ENCODE results near the gene ZNF605.
"Not testable (repeated sequence)": the region's sequence is repeated elsewhere in the genome, so short reads cannot be mapped to it uniquely, and the experiment has no call there.

The ZNF605 gene

DNA sequence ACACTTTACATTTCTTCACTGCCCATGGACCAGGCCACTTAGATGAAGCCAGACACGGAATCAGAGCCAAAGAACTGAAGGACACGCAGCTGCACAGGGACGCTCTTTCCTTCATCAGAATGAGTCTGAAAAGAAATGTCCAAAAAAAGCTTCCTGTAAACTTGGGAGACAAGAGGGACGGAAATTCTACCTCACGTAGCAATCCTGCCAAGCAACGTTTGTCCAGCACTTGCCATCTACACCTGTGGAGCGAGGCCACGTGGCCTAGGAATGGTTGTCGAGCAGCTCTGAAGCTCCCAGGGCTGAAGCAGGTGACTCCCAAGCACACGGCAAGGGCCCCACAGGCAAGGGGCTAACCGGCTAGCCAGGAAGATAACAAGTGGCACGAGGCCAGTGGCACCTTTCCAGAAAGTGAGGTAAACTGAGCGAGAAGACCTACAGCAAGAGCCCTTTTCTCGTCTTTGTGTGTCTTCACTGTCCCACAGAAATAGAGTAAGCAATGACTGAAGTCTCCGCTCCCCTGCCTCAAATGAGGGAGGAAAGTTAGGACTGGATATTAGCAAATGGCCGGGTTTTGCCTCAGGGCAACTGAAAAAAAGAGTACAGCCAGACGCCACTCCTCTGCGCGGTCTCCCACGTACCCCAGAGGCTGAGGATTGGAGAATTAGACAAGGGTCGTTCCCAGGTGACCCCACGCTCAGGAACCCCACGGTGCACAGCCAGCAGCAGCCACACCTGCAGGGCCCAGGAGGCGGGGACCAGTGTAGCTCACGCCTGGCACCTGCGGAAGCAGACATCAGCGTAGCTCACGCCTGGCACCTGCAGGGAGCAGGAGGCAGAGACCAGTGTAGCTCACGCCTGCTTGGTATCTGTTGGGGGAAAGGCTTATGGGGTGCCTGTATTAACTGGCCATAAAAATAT, 7.7 kb downstream of the ZNF605 start:
- no peak for DNase-seq

DNA sequence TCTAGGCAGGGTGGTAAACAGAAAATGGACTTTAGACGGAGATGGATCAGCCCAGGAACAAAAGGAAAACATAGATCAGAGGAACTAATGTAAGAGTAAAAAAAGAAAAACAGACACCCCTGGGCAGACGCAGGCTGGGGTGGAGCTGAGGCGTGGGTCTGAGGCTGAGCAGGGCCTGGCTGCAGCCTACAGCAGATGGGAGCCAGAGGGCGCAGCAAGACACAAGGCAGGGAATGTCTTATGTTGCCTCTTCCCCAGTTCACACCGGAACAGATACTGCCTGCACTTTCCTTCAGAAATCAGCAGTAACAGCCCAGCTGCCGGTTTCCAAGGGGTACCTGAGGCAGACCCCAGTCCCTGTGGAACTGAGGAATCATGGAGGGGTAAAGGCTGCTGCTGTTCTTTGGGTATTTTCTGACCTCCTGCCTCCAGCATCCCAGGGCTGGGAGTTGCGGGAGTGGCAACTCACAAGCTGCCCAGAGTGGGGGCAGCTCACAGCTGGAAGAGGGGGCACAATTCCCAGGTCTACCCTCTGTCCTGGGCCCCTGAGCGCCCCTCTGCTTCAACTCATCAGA, 9.8 kb downstream of the ZNF605 start:
- no peak for DNase-seq

DNA sequence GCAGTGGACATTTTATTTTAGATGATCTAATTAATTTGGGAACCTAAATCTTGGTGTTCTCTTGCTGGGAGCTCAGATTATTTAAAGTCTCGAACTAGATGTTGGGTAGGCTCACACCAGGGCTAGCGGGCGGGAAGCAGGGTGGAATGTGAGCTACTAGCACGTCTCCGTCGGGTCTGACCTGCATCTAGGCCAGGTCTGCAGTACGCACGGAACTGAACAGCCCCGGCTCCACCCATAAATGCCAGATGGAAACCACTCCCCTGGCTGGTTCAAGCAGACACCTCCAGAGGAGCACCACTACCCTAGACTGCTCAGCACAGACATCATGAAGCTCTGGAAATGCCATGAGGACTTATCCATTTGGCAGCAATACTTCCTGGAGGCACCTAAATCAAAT, 10.3 kb downstream of the ZNF605 start:
- no peak for DNase-seq

DNA sequence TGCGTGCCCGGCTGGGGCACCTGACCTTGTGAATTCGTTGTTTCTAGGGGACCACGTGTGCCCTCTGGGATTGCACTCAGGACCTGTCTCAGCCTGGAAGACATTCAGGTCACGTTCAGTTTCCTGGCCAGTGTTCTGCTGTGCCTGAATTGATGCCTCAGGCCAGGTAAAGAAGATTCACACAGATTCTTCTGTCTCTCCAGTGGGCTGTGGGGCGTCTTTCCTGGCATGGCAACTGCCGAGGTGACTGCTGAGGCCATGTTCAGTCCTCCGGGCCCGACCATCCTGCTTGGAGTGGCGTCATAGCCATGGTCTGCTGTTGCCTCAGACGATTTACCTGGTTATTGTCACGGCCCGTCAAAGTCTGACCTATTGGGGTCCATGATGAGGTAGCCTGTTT, 13.5 kb downstream of the ZNF605 start:
- no peak for DNase-seq

DNA sequence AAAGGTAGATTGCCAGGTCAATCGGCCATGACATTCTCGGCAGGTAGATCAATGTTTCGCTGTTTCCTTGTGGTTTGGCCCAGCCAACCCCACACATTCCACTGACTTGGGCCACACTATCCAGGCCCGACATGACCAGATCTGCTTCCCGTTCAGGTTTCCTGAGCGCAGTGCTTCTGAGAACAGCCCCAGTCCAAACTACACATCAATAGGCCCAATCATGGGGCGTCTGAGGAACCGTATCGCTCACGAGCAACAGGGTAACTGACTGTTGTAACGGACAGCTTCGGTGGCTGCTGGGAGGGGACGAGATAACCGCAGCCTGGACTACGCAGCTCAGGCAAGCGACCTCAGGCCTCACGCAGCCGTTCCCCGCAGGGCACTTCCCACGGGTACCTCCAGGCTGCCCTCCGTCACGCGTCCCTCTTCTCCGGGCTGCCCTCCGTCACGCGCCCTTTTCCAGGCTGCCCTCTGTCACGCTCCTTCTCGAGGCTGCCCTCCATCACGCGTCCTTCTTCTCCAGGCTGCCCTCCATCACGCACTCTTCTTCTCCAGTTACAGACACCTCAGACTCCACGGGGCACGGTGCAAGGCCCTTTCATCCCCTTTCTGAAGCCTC, 14.7 kb downstream of the ZNF605 start:
- no peak for DNase-seq

DNA sequence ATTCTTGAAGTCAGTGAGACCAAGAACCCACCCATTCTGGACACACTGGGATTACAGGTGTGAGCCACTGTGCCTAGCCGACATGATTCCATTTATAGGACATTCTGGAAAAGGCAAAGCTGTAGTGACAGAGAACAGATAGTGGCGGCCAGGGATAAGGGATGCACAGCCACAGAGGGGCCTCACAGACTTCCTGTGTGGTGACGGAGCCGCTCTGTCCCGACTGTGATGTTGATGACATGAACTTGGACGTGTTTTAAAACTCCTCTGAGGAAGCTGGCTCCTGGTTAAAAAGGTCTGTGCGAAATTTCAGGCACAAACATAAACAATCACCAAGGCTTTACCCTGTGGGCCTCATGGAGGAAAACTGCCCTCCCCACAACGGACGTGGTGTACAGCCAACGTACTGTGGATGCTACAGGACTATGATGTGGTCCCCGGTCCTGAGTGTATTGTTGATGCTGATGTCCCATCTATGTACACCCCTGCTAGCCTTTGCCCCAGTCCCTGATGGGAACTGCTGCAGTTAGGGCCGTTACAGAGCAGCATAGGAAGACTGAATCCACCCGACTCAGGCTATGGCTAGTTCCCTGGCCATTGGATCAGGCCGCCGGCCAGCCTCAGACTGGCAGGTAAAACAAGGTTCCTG, 15.9 kb downstream of the ZNF605 start:
- DNase-seq, result no peak

DNA sequence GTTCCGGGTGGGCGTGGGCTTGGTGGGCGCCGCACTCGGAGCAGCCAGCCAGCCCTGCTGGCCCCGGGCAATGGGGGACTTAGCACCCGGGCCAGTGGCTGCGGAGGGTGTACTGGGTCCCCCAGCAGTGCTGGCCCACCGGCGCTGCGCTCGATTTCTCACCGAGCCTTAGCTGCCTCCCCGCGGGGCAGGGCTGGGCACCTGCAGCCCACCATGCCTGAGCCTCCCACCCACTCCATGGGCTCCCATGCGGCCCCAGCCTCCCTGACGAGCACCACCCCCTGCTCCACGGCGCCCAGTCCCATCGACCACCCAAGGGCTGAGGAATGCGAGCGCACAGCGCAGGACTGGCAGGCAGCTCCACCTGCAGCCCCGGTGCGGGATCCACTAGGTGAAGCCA, 17.3 kb downstream of the ZNF605 start:
- not testable (repeated sequence) for DNase-seq

DNA sequence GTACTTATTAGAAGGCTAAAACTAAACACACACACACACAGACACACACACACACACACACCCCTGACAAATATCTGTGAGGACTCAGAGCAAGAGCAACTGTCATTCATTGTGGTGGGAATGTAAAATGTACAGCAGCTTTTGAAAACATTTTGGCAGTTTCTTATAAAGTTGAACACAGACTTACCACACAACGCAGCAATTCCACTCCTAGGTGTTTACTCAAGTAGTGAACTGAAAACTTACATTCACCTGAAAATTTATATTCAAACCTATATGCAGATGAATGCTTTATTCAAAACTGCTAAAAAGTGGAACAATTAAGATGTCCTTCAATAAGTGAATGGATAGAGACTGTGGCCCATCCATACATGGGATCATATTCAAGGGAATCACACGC, 18.6 kb downstream of the ZNF605 start:
- DNase-seq, result no peak

DNA sequence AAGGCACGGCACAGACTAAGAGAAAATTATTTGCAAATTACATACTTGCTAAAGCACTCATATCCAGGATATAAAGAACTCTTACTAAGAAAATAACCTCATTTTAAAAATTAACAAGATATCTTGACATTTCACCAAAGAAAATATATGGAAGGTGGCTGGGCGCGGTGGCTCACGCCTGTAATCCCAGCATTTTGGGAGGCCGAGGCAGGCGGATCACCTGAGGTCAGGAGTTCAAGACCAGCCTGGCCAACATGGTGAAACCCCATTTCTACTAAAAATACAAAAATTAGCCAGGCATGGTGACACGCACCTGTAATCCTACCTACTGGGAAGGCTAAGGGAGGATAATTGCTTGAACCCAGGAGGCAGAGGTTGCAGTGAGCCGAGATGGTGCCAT, 19.2 kb downstream of the ZNF605 start:
- not testable (repeated sequence) for DNase-seq

DNA sequence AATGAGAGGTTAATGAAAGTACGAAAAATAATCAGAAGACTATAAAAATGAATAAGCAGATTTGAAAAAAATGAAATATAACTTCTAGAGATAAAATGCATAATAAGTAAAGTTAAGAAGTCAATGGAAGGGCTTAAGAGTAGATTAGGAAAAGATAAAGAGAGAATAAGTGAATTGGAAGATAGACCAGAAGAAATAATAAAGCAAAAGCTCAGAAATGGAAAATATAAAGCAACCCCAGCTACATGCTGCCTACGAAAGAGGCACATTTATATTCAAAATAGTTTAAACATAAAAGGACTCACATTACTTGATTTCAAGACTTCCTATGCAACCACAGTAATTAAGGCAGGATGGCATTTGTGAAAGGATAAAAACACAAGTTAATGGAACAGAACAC, 19.9 kb downstream of the ZNF605 start:
- DNase-seq, result no peak

DNA sequence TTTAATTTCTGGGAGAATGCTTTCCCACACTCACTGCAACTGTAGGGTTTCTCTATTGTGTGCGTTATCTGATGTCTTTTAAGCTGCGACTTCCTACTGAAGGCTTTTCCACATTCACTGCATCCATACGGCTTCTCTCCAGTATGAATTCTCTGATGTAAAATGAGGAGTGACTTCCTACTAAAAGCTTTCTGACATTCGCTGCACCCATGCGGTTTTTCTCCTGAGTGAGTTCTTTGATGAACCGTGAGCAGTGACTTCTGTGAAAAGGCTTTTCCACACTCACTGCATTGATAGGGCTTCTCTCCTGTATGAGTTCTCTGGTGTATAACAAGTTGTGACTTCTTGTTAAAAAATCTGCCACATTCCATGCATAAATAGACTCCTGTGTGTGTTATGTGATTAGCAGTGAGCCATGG, 29.7 kb downstream of the ZNF605 start:
- DNase-seq, result no peak

DNA sequence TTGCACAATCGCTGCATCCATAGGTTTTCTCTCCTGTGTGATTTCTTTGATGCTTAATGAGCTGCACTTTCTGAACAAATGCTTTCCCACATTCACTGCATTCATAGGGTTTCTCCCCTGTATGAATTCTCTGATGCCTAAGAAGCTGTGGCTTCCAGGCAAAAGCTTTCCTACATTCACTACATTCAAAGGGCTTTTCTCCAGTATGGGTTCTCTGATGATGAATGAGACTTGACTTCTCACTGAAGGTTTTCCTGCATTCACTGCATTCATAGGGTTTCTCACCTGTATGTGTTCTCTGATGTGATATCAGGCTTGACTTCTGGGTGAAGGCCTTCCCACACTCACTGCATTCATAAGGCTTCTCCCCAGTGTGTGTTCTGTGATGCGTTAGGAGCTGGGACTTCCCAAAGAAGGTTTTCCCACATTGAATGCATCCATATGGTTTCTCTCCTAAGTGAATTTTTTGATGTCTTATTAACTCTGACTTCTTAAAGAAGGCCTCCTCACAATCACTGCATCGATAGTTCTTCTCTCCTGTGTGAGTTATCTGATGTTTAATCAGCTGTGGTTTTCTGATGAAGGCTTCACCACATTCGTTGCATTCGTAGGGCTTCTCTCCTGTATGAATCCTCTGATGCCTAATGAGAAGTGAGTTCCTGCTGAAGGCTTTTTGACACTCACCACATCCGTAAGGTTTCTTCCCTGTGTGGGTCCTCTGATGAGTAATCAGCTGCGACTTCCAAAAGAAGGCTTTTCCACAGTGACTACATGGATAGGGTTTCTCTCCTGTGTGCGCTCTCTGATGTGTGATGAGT, 30.3 kb downstream of the ZNF605 start:
- no peak for DNase-seq

DNA sequence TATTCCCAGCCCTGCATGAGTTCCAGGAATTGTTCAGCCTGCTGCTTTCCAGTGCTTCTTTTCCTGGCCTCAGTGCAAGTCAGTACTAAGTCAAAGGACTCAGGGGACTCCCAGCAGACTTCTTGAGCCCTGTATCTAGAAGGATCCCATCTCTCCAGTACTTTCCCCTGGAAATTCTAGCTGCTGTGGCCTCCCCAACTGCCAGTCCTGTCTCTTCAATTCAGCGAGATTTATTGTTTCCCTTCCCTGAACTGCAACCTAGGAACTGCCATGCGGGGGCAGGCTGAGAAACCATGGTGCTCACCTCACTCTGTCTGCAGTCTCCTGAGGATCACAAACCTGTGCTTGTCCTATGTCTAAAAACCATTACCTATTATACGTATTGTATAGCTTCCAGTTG, 31.8 kb downstream of the ZNF605 start:
- no peak for DNase-seq

DNA sequence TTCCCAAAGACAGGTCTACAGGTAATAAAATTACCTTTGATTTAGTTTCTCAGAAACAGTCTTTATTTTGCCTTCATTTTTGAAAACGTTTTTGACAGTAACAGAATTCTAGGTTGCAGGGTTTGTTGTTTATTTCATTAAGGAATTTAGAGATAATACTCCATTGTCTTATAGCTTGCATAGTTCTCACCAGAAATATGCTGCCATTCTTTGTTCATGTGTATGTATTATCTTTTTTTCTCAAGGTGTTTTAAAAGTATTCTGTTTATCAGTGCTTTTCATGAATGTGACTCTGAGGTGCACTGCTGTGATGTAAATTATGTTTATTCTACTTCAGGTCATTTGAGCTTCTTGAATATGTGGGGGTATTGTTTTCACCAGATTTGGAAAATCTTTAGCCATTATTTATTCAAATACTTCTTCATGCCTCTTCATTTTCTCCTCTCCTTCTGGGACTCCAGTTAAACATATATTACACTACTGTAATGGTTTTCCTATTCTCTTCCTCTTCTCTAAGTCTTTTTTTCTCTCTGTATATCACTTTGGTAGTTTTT, 32.7 kb downstream of the ZNF605 start:
- no peak for DNase-seq

- no peak for DNase-seq
These were observed 33.4 kb downstream of the ZNF605 start for GRCh38 chr12:132922676-132923075.

- no peak for DNase-seq
These were observed 34.4 kb downstream of the ZNF605 start for GRCh38 chr12:132921685-132922084.

GRCh38 chr12:132918680-132919079, 37.4 kb downstream of the ZNF605 start:
- DNase-seq, result no peak

GRCh38 chr12:132909030-132909368, 47.1 kb downstream of the ZNF605 start:
- DNase-seq, result no peak

GRCh38 chr12:132908145-132909029, 47.7 kb downstream of the ZNF605 start:
- peak; percentile 96 for DNase-seq

DNA sequence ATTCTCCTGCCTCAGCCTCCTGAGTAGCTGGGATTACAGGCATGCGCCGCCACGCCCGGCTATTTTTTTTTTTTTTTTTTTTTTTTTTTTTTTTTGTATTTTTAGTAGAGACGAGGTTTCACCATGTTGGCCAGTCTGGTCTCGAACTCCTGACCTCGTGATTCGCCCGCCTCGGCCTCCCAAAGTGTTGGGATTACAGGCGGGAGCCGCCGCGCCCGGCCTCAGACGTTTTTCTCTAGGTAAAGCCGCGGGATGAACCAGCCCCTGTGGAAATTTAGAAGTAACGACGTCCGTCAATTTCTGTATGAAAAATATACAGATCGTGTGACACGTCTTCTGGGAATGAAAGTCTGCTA, 48.3 kb downstream of the ZNF605 start:
- DNase-seq, result not testable (repeated sequence)

DNA sequence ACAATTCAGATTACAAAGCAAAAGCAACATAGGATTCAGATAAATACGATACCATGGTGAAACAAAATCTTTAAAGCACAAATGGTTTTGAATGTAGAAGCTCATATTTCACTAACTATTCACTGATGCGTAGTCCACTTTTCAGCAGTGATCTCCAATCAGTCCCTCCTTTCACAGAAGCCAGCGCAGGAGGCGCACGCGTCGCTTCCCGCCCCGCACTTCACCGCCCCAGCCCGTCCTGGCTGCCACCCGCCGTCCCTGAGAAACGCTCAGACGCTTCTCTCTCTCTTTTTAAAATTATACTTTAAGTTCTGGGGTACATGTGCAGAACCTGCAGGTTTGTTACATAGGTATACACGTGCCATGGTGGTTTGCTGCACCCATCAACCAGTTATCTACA, 48.9 kb downstream of the ZNF605 start:
- no peak for DNase-seq
